Neural cell (in vitro differentiated cells): Measurements from ENCODE around the gene JAK2.

Source experiments
- CTCF ChIP-seq: fragments of 450-650 bp; IDR thresholded peaks from 2 replicates; pipeline ENCODE4 v1.5.1; 2014; ENCODE audit warnings: antibody characterized with exemption, mild to moderate bottlenecking, moderate library complexity; ENCODE audit not compliant: poor library complexity, severe bottlenecking
- EZH2 ChIP-seq: fragments of 200-600, 300-800 bp; shearing (Covaris generic), sonication (generic); IDR thresholded peaks from 2 replicates; pipeline ENCODE4 v1.6.1; 2014; ENCODE audit warnings: antibody characterized with exemption, low read length, borderline replicate concordance, mild to moderate bottlenecking; ENCODE audit not compliant: insufficient read depth, poor library complexity, severe bottlenecking
- MXI1 ChIP-seq: fragments of 450-650 bp; conservative IDR thresholded peaks from 2 replicates; pipeline ENCODE4 v1.6.1; 2014; ENCODE audit warnings: antibody characterized with exemption, mild to moderate bottlenecking; ENCODE audit not compliant: poor library complexity, severe bottlenecking
- POLR2AphosphoS5 ChIP-seq: IDR thresholded peaks from 2 replicates; pipeline ENCODE4 v1.6.1; 2012
- RAD21 ChIP-seq: fragments of 450-650 bp; conservative IDR thresholded peaks from 2 replicates; pipeline ENCODE4 v1.6.1; 2014; ENCODE audit warnings: antibody characterized with exemption, mild to moderate bottlenecking, moderate library complexity
- REST ChIP-seq: IDR thresholded peaks from 2 replicates; pipeline ENCODE4 v1.6.1; 2012; ENCODE audit warnings: borderline replicate concordance

GRCh38 chr9:4946937-4947336 is 38.1 kb upstream of the JAK2 start:
- TF ChIP-seq CTCF (no peak), POLR2AphosphoS5 (no peak), EZH2 (no peak), MXI1 (no peak), RAD21 (no peak), REST (no peak)
